Pulmonary artery endothelial cell (primary cell): ENCODE data around the gene CLK3. TPM values are rescaled to one million over a fixed set of nuclear protein-coding genes. Genes with fewer than 3 reads are reported as not detected.

Experiments used
- DNase-seq: peaks from one replicate; pipeline ENCODE4 v3.0.0-alpha.2; 2011; ENCODE audit warnings: low read depth, low spot score
- total RNA-seq: library from RNA; depleted of rRNA; stranded (reverse); fragments of >200 nt; gene quantifications from 2 replicates; pipeline ENCODE4 v1.2.3, GENCODE V29; 2014

The CLK3 gene
- total RNA-seq, 1 donor from 2014 or later = 52.8 TPM

DNA sequence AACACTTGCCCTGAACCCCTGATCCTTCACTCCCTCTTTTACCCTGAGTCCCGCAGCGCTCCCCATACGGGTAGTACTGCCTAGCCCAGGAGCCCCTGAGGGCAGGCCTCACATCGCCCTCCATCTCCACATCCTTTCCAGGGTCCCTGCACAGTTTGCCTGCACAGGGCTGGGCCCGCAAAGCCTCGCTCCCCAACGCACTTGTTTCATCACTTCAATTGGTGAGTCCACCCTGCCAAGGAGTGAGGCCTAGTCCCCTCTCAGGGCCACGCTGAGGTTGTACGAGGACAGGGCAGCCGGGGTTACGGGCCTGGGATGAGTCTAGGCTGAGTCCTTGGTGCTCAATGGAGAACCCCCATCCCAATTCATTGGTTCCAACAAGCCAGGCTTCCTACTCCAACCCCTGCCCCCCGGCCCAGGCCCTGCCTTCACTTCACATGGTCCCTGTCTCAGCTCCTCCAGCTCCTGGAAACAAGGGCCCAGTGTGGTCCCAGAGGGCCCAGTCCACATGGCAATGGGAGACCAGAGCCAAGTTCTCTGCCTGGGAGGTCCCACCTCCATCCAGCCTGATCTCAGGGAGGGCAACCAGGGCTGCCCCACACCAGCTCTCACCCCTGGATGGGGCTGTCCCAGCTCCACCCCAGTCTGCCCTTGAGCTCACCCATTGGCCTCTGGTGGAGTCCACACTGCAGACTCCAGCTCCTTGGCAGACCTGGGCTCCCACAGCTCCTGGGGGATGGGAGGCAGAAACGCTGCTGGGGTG is 12.4 kb upstream of the CLK3 start:
- no peak for DNase-seq

DNA sequence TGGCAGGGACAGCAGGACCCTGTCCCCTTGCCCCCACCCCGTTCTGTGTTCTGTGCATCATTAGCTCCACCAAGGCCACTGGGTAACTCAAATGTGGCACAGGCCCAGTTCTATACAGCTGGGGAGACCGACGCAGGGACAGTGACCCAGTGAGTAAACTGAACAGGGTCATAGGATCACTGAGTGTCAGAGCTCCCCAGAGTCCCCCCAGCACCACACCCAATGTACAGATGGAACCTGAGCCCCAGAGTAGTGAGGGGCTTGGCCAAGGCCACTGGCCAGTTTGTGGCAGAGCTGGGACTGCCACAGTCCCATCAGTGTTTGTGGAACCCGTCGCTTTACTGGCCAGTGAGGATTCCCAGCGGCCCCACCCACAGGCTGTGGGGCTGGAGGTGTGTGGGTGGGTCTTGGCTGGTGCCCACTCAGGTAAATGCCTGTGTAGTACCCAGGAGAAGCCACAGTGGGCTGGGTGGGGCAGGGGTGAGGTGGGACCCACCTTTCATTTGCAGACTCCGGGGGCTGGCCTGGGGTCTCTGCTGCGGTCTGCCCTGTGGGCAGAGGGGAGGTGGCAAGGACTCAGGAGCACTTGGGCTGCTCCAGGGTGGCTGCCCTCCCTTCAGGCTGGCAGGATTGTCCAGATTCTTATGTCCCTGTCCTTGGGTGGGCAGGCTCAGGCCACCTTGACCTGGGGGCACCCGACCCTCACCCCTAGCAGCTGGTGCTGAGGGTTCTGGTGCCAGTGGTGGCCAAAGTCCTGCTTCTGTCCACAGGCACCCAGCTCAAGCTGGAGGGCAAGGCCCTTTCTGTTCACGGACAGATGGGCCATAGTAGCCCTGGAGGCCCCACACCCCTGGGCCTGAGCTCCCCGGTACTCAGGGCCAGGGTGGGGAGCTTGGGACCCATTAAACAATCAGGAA is 11.6 kb upstream of the CLK3 start:
- DNase-seq = no peak

DNA sequence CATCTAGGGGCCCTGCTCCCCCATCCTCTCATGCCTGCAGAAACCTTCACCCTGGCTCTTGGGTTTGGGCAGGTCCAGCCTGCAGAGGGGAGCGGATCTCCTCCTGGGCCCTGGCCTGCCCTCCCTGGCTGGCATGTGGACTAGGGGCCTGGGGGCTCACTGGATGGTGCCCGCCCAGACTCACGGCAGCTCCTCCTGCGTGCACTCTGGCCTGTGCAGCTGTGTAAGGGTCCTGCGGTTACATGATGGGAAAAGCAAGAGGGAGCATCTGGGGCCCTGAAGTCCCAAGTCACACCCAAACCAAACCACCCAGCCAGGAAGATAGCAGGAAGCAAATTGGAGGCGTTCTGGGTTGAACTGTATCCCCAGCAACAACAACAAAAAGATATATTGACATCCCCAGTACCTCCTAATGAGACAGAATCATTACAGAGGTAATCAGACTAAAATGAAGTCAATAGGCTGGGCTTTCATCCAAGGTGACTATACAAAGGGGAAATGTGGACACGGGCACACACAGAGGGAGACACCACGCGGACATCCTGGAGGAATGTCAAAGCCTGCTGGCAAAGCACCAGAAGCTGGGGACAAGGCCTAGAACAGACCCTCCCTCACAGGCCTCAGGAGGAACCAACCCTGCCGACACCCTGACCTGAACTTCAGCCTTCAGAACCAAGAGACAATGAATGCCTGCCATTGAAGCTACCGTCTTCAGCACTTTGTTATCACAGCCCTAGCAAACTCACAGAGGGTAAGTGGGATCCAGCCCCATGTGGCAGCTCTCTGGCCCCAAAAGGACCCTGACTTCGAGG is 10.4 kb upstream of the CLK3 start:
- DNase-seq = no peak

DNA sequence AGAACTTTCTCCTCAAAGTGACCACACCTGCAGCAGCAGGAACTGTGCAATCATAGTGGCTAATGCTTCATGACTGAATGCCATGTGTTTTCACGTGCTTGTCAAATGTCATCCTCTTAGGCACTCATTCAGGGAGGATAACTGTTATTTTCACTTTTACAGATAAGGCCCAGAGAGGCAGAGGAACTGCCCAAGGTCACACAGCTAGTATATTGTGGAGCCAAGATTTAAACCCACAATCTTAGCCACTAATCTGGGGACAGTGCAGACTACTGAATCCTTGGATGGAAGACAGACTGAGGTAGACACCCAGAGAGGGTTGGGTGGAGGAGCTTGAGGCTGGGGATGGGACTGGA is 9.9 kb upstream of the CLK3 start:
- no peak for DNase-seq

DNA sequence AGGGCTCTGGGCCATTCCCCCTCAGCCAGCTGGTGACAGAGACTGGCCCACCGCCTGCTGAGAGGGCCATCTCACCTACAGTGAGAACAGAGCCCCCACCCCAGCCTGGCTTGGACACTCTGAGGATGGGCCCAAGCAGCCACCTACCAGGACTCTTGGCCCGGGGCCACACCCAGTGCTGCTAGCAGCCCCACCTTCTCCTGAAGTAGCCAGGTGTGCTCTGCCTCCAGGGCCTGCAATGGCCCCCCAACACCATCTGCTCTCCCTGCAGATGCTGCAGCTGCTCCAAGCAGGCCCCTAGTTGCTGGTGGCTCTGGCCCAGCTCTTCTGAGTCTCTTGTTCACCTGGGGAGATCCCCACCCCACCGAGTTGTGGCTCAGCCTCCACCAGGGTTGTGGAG is 6.8 kb upstream of the CLK3 start:
- no peak for DNase-seq

DNA sequence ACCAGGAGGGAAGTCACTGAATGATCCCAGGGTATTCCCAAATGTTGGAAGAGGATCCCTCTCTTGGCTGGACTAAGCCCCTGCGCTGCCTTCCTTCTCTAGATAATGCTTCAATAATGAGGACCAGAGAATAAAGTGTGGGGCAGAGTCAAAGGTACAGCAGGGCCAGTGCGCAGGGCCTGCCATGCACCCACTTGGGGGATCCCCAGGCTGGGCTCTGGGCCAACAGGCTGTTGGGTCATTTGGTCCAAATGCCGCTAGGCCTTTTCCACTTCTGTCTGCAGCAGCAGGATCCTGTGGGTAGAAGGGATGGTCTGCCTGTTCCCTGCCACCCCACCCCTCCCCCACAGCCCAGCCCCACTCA is 5.7 kb upstream of the CLK3 start:
- DNase-seq = no peak

DNA sequence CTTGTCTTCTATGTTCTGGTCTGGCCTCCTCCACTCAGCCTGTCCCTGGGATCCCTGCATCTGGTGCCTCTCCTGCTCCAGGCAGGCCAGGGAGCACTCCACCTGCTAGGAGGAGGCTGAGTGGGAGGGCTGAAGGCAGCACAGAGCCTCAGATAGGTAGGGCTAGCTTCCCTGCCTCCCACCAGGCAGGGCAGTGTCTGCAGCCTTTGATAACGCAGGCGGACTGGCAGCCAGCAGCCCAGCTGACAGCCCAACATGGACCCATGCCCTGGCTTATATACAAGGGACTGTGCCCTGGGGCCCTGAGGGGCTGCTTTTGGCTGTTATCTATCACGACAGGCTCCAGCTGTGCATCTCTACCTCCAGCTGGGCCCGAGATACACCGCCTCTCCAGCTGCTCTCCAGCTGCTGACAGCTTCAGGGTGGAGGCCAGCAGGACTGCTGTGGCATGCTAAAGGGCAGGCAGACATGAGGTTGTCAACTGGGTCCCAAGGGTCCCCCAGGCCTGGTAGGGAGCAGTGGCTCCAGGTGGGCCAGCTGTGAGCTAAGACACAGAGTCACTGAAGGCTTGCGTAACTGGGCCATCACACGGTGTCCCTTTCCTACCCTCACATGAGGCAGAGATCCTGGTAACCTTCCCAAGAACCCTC is 5.2 kb upstream of the CLK3 start:
- DNase-seq = no peak

DNA sequence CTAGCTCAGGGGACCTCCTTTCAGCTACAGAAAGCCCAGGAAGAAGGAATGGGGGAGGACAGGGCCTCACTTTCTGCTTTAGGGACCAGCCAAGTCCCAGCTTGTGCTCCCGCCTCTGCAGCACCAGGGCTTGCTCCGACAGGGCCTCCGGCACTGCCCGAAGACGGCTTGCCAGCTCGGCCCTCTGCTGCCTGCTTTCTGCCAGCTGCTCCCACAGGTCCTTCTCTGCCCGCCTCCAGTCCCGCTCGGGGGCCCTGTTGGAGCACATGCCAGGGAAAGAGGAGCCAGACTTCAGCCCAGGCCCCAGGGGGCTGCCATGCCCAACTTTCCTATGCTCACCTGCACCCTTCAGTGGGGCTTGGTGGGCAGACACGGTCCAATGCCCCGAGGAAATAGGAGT is 4.3 kb upstream of the CLK3 start:
- no peak for DNase-seq

DNA sequence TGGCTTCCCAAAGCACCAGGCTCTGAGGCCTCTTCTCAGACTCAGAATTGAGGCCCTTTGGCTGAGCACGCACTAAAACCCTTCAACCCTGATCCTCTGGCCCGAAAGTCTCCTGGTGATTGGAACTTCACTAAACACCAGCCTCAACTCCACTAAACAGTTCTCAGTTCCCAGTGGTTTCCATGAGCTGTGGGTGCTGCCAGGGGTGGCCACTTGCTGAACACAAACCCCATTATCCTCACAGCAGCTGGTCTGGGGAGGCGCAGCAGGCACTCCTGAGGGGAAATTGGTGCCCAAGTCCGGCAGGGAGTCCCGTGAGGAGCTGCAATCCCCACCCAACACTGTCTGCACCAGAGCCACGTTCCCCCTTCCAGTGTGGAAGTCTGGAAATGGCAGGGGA is 3.8 kb upstream of the CLK3 start:
- DNase-seq = no peak

DNA sequence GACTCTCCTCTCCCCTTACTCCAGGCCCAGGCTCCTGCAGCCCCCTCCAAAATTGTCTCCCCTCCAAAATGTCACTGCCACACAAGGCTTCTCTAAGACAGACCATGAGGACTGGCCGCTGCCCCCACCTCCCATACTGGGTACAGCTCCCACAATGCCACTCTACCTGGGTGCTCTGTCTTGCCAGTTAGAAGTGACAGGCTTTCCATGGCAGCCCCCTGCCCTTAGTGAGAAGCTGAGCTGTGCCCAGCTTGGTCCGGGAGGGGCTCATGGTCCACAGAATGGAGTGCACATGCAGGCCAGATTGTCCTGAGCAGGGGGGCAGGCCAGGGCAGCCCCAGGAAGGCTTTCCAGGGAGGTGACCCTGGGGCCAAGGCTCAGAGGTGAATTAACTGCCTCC is 3.0 kb upstream of the CLK3 start:
- DNase-seq = no peak

DNA sequence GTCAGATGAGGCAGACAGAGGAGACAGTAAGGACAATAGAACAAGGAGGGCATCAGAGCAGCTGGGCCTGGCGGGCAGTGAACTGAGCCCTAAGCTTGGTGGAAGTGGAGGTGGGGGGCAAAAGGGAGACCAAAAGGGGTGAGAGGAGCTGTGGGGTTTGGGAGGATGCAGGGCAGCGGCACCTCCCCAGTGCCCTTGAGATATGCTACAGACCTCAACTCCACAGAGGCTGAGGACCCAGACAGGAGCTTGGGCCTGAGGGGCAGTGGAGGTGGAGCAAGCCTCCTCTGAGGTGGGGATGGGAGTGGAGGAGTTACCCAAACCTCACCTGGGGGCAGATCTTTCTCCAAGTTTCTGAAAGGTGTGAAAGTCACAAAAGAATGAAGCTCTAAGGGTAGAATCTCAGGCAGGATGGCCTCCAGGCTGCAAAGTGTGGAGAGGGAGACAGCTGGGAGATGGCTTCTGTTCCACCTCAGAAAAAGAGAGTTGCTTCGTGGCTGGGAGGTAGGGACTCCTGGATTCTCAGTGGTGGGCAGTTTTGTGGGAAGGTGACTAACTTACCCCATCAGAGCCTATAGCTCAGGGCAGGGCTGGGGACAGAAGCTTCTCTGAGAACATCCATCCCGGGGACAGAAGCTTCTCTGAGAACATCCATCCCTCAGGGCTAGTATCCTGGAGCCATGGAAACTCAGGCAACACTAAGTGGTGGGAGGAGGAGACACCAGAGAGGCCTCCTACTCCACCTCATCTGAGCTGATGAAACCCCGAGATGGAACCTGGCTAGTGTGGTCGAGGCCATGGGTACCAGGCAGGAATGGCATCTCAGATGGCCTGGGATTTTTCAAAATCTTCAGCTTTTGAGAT is 2.3 kb upstream of the CLK3 start:
- DNase-seq = no peak

DNA sequence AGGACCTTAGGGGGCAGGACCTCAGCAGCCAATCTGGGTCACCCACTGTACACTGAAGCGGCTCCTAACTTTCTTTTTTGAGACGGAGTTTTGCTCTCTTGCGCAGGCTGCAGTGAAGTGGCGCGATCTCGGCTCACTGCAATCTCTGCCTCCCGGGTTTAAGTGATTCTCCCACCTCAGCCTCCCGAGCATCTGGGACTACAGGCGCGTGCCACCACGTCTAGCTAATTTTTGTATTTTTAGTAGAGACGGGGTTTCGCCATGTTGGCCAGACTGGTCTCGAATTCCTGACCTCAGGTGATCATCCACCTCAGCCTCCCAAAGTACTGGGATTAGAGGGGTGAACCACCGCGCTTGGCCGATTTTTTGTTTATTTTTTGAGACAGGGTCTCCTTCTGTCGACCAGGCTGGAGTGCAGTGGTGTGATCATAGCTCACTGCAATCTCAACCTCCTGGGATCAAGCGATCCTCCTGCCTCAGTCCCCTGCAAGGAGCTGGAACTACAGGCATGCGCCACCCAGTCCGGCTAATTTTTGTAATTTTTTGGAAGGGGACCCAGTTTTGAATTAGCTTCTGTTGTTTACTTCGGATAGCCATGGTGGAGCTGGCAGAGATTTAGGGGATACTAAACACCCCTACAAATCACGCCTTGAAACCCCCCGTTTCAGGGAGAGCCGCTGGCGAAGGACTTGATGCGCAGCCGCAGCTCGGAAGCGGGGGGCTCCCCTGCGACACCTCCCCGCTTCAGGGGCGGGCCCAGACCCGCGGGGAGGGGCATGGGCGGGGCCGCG is 1.5 kb upstream of the CLK3 start:
- DNase-seq = no peak

DNA sequence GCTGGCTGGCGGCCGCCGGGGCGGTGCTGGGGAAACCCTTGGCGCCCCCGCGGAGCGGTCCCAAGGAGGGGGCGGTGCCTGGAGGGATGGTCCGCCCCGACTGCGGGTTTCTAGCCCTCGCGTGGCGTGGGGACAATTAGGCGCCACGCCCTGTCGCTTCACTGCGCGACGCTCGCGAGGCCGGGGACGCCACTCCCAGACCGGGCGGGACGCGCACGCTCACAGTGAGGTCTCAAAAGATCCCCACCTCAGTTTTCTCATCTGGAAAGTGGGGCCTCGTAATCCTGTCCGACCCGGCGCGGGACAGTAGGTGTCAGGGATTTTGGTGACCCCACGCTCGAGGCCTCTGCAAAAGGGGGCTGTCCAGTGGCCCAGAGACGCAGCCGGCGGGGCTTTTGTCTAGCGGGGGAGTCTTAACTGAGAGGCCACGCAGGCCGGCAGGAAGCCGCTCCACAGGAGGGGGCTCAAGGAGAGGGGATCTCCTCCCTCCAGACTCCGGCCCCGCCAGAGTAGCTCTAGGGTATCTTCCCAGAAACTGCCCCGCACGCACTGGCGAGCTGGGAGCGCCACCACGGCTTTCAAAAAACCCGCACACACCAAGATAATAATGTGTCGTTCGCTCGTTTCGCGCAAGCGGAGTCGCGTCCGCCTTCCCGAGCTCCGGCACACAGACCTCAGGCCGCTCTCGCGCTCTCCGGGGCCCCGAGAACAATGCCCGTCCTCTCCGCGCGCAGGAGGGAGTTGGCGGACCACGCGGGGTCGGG is 710 bp upstream of the CLK3 start:
- DNase-seq = no peak

DNA sequence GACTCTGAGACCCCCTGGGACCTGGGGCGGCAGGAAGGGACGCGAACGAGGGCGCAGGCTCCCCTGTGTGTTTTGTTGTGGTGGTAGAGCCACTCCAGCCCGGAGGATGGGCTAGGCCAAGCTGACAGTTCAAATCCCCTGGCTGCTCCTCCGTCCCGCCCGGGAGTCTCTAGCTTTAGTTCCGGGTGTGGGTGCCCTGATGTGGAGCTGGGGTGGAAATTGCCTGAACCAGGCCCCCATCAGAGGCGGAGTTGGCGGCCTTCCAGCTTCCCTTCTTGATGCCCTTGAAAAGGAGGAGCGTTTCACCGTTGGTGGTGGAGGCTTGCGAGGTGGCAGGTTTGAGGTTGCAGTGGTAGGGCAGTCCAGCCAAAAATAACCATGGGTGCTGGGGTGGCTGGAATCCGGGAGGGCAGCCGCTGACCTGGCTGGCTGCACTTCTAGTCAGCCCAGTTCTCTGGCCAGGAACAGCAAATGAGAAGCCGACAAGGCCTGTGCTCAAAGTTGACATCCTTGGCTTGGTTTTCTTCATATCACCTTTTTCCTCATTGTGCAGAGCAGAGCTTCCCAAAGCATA is 817 bp downstream of the CLK3 start:
- DNase-seq = no peak

DNA sequence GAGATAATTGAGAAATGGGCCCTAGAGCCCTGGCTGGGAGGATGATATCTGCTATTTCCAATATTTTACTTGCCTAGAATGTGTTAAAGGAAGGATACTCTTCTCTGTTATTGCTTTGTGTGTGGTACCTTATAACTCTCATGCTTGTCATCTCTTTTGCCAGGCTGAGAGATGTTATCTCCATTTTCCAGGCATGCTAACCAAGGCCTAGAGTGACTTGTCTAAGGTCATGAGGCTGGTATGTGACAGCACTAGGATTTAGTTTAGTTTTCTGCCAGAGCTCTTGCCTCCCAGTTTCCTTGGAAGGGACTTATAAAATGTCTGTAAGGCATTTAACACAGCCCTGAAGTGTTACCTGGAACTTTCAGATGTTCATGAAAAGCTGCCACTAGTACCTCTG is 1.4 kb downstream of the CLK3 start:
- no peak for DNase-seq

DNA sequence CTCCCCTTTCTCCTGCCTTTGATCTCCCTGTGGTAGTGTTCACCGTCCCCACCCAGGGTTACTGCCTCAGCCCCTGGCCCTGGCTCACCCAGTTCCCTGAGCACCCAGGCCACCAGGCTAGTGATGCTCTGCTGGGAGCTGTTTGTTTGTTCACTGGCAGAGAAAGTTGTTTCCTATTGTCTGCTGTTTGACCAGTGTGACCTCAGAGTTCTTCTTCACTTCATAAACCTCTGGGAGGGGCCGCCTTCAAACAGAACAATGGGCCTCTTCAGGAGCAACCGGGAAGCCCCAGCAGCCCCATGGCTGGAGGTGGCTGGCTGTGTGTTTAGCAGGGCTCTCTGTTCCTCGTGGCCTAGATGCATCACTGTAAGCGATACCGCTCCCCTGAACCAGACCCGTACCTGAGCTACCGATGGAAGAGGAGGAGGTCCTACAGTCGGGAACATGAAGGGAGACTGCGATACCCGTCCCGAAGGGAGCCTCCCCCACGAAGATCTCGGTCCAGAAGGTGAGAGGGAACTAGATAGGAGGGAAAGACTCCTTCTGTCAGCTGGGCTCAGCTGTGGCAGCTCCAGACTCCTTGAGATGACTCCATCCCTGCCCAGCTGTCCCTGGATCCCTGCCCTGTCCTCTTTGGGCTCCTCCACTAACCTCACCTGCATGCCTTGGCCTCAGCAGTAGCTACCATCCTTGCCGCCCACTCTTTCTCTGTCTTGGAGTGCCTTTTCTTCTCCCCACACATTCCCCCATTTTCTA is 3.4 kb downstream of the CLK3 start:
- DNase-seq = no peak

DNA sequence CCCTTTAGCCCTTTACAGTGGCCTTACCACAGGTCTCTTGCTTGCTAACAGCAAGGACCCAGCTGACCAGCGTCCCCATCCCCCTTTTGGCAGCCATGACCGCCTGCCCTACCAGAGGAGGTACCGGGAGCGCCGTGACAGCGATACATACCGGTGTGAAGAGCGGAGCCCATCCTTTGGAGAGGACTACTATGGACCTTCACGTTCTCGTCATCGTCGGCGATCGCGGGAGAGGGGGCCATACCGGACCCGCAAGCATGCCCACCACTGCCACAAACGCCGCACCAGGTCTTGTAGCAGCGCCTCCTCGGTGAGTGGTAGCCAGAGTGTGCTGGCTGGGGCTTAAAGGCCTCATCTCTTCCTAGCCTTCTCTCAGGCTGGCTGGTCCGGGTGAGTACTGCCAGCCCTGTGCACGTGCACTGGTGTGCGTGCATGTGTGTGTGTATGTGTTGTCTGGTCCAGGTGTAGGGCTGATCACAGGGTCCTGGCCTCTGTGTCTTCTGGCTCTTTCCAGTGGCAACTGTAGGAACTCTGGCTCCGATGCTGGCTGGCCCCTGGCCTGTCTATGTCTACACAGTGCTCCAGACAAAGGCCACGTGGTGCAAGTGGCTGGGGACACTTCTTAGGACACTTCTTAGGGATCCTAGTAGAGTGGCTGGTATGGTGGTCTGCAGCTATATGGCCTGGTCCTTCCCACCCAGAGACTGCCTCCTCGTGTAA is 4.4 kb downstream of the CLK3 start:
- no peak for DNase-seq
